Keratinocyte (primary cell): ENCODE results near the gene RAB3GAP2.

Experiments
- EZH2 ChIP-seq: IDR thresholded peaks from one replicate; pipeline ENCODE4 v1.6.1; 2012; ENCODE audit warnings: inconsistent platforms, mild to moderate bottlenecking, low read length, moderate library complexity
- TF ChIP-seq, protein P1 (sequence below), 3 experiments: IDR thresholded peaks in 1 of 3; conservative IDR thresholded peaks in 1 of 3; optimal IDR thresholded peaks in 1 of 3; 2 replicates in 2 of 3; 3 replicates in 1 of 3; pipeline versions ENCODE3 to v1.5.1; 2011; ENCODE audit warnings: low read length in 3 of 3, mild to moderate bottlenecking in 3 of 3, moderate library complexity in 2 of 3, control low read depth in 1 of 3, inconsistent platforms in 1 of 3; ENCODE audit not compliant: insufficient read depth in 2 of 3; ENCODE audit errors: extremely low read depth in 1 of 3

DNA sequence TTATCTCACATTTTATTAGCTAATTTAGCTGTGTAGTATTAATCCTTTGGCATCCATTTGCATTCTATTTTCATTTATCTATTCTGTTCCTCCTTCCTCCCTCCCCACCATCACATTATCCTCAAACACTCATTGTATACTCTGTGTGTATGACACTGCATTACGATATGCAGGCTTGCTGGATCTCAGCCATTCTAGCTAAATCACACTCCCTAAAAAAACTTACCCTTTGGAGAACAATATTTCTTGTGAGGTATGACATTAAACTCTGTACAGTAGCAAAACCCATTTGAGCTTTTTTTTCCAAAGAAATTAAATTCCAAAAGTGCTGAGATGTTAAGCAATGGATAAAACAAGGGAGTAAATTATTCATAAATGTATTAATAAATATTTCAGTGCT is 11.4 kb upstream of the RAB3GAP2 start:
- TF ChIP-seq, protein P1, sequence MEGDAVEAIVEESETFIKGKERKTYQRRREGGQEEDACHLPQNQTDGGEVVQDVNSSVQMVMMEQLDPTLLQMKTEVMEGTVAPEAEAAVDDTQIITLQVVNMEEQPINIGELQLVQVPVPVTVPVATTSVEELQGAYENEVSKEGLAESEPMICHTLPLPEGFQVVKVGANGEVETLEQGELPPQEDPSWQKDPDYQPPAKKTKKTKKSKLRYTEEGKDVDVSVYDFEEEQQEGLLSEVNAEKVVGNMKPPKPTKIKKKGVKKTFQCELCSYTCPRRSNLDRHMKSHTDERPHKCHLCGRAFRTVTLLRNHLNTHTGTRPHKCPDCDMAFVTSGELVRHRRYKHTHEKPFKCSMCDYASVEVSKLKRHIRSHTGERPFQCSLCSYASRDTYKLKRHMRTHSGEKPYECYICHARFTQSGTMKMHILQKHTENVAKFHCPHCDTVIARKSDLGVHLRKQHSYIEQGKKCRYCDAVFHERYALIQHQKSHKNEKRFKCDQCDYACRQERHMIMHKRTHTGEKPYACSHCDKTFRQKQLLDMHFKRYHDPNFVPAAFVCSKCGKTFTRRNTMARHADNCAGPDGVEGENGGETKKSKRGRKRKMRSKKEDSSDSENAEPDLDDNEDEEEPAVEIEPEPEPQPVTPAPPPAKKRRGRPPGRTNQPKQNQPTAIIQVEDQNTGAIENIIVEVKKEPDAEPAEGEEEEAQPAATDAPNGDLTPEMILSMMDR (optimal IDR thresholded peaks at IDR 0.05 in 1 of 3, IDR thresholded peaks at IDR 0.05 in 1 of 3, conservative IDR thresholded peaks at IDR 0.05 in 1 of 3; ENCODE audit: extremely low read depth in 1 of 3, insufficient read depth in 2 of 3, low read length in 3 of 3), result no peak
- no peak for TF ChIP-seq EZH2
